H9 (cell line): ENCODE data around the gene RNF40. TPM values are rescaled to one million over a fixed set of nuclear protein-coding genes. Genes with fewer than 3 reads are reported as not detected.

Experiments used
- DNase-seq: peaks from one replicate; pipeline ENCODE4 v3.0.0-alpha.2; 2017
- H2AFZ ChIP-seq: one replicate; pipeline ENCODE4 v1.6.1; 2013; ENCODE audit warnings: mild to moderate bottlenecking, low read length, control low read depth, moderate library complexity
- H2AK5ac ChIP-seq: 2 replicates; pipeline ENCODE4 v1.6.1; 2013; ENCODE audit warnings: low read length, control low read depth, mixed read lengths; ENCODE audit not compliant: insufficient read length
- H2BK120ac ChIP-seq: one replicate; pipeline ENCODE4 v1.6.1; 2013; ENCODE audit warnings: low read depth, mild to moderate bottlenecking, low read length, control low read depth, inconsistent platforms; ENCODE audit not compliant: poor library complexity, severe bottlenecking
- H2BK12ac ChIP-seq: 2 replicates; pipeline ENCODE4 v1.6.1; 2013; ENCODE audit warnings: low read length, control low read depth, mixed read lengths, low read depth; ENCODE audit not compliant: insufficient read length
- H2BK15ac ChIP-seq: 2 replicates; pipeline ENCODE4 v1.6.1; 2013; ENCODE audit warnings: low read depth, low read length, control low read depth
- H2BK20ac ChIP-seq: one replicate; pipeline ENCODE4 v1.6.1; 2013; ENCODE audit warnings: low read depth, mild to moderate bottlenecking, low read length, control low read depth, inconsistent platforms; ENCODE audit not compliant: poor library complexity, severe bottlenecking
- H2BK5ac ChIP-seq: 2 replicates; pipeline ENCODE4 v1.6.1; 2013; ENCODE audit warnings: low read length, control low read depth, mixed read lengths; ENCODE audit not compliant: insufficient read length
- H3K14ac ChIP-seq: 2 replicates; pipeline ENCODE4 v1.6.1; 2013; ENCODE audit warnings: low read length, control low read depth; ENCODE audit not compliant: insufficient read depth
- H3K18ac ChIP-seq: 2 replicates; pipeline ENCODE4 v1.6.1; 2013; ENCODE audit warnings: low read depth, mild to moderate bottlenecking, mixed read lengths, low read length, control low read depth; ENCODE audit not compliant: insufficient read length
- H3K23ac ChIP-seq: 2 replicates; pipeline ENCODE4 v1.6.1; 2013; ENCODE audit warnings: low read length, control low read depth, mixed read lengths, low read depth; ENCODE audit not compliant: insufficient read length
- H3K23me2 ChIP-seq: 2 replicates; pipeline ENCODE4 v1.6.1; 2013; ENCODE audit warnings: low read depth, mild to moderate bottlenecking, mixed read lengths, low read length, control low read depth; ENCODE audit not compliant: insufficient read length, poor library complexity, severe bottlenecking
- H3K27ac ChIP-seq: 2 replicates; pipeline ENCODE4 v1.5.1; 2013; ENCODE audit warnings: low read length, control low read depth, mixed read lengths, low read depth; ENCODE audit not compliant: insufficient read length
- H3K27me3 ChIP-seq: 2 replicates; pipeline ENCODE4 v1.6.1; 2013; ENCODE audit warnings: low read length, control low read depth, inconsistent platforms; ENCODE audit not compliant: insufficient read depth
- H3K4ac ChIP-seq: 2 replicates; pipeline ENCODE4 v1.6.1; 2013; ENCODE audit warnings: low read depth, mild to moderate bottlenecking, control low read depth, inconsistent platforms, low read length, moderate library complexity
- H3K4me1 ChIP-seq: 2 replicates; pipeline ENCODE4 v1.6.1; 2013; ENCODE audit warnings: low read length, control low read depth, inconsistent platforms; ENCODE audit not compliant: insufficient read depth
- H3K4me2 ChIP-seq: 2 replicates; pipeline ENCODE4 v1.6.1; 2013; ENCODE audit warnings: low read length, control low read depth, mixed read lengths; ENCODE audit not compliant: insufficient read length, insufficient read depth
- H3K56ac ChIP-seq: 2 replicates; pipeline ENCODE4 v1.6.1; 2013; ENCODE audit warnings: low read depth, mild to moderate bottlenecking, mixed read lengths, low read length, control low read depth; ENCODE audit not compliant: insufficient read length
- H3K79me1 ChIP-seq: 2 replicates; pipeline ENCODE4 v1.6.1; 2013; ENCODE audit warnings: low read depth, mild to moderate bottlenecking, moderate library complexity, low read length, control low read depth, inconsistent platforms; ENCODE audit not compliant: insufficient read depth, poor library complexity, severe bottlenecking
- H3K79me2 ChIP-seq: 2 replicates; pipeline ENCODE4 v1.6.1; 2013; ENCODE audit warnings: low read length, control low read depth, inconsistent platforms; ENCODE audit not compliant: insufficient read depth
- H3K9ac ChIP-seq: 2 replicates; pipeline ENCODE4 v1.6.1; 2013; ENCODE audit warnings: low read length, control low read depth, mixed read lengths; ENCODE audit not compliant: insufficient read length; ENCODE audit errors: extremely low read depth
- H3K9me3 ChIP-seq: one replicate; pipeline ENCODE4 v1.6.1; 2013; ENCODE audit warnings: low read depth, low read length, inconsistent platforms; ENCODE audit not compliant: control insufficient read depth
- H3T11ph ChIP-seq: one replicate; pipeline ENCODE4 v1.6.1; 2013; ENCODE audit warnings: mild to moderate bottlenecking, low read length, control low read depth, inconsistent platforms
- H4K20me1 ChIP-seq: one replicate; pipeline ENCODE4 v1.6.1; 2013; ENCODE audit not compliant: control insufficient read depth, insufficient read length, insufficient read depth
- H4K5ac ChIP-seq: 2 replicates; pipeline ENCODE4 v1.6.1; 2013; ENCODE audit warnings: low read depth, mild to moderate bottlenecking, mixed read lengths, low read length, control low read depth; ENCODE audit not compliant: insufficient read length
- H4K8ac ChIP-seq: replicated peaks from 2 replicates; pipeline ENCODE4 v1.6.1; 2013; ENCODE audit warnings: low read length, control low read depth, mixed read lengths, low read depth; ENCODE audit not compliant: insufficient read length
- H4K91ac ChIP-seq: 2 replicates; pipeline ENCODE4 v1.6.1; 2013; ENCODE audit warnings: low read depth, mild to moderate bottlenecking, moderate library complexity, mixed read lengths, low read length, control low read depth; ENCODE audit not compliant: insufficient read length
- H3K27ac Mint-ChIP-seq, 3 experiments: 2 replicates in 2 of 3; 3 replicates in 1 of 3; pipeline ENCODE4 v1.8.0; 2020 to 2021; ENCODE audit warnings: mixed read lengths in 3 of 3, mild to moderate bottlenecking in 1 of 3, moderate library complexity in 1 of 3
- H3K27me3 Mint-ChIP-seq: 2 replicates; pipeline ENCODE4 v1.8.0; 2021; ENCODE audit warnings: low read depth, mild to moderate bottlenecking, moderate library complexity, mixed read lengths
- H3K36me3 Mint-ChIP-seq, 3 experiments: 2 replicates in 2 of 3; 3 replicates in 1 of 3; pipeline ENCODE4 v1.8.0; 2020 to 2021; ENCODE audit warnings: low read depth in 3 of 3, mixed read lengths in 3 of 3; ENCODE audit not compliant: insufficient read depth in 1 of 3
- H3K4me1 Mint-ChIP-seq, 2 experiments: 2 replicates each; pipeline ENCODE4 v1.8.0; 2020; ENCODE audit warnings: mixed read lengths in 2 of 2
- H3K4me3 Mint-ChIP-seq, 2 experiments: 2 replicates in 1 of 2; 3 replicates in 1 of 2; pipeline ENCODE4 v1.8.0; 2020 to 2021; ENCODE audit warnings: mild to moderate bottlenecking in 2 of 2, mixed read lengths in 2 of 2, moderate library complexity in 1 of 2
- H3K9me3 Mint-ChIP-seq, 2 experiments: 2 replicates in 1 of 2; 3 replicates in 1 of 2; pipeline ENCODE4 v1.8.0; 2020; ENCODE audit warnings: mild to moderate bottlenecking in 2 of 2, mixed read lengths in 2 of 2, moderate library complexity in 1 of 2
- CTCF ChIP-seq: fragments of 200-600 bp; sonication (generic); conservative IDR thresholded peaks from 3 replicates; pipeline ENCODE4 v1.8.0; 2021; ENCODE audit warnings: antibody characterized with exemption, mild to moderate bottlenecking
- WGBS: extraction: QIAGEN DNeasy Blood & Tissue Kit; methylation state at CpG from one replicate; pipeline ENCODE4 v1.1.7; 2013; ENCODE audit warnings: missing lambda C conversion rate, low lambda C conversion rate, mixed read lengths; ENCODE audit not compliant: insufficient read length; ENCODE audit errors: extremely low coverage; 5-methylcytosine and 5-hydroxymethylcytosine counted together
- total RNA-seq: library from RNA; stranded (reverse); gene quantifications from 2 replicates; pipeline ENCODE4 v1.2.1, GENCODE V29; 2021

Gene RNF40
- total RNA-seq, 1 experiment from 2014 or later: 103 TPM

GRCh38 chr16:30813821-30814189, 51.7 kb downstream of the RNF40 start:
- H3K9me3 ChIP-seq: no peaks in the 10 kb centered on the region
- no peaks in the 10 kb centered on the region for H3K27me3 ChIP-seq
- H3K56ac ChIP-seq: no peak overlapping the region
- H2BK20ac ChIP-seq: no peak overlapping the region
- Mint-ChIP-seq H3K36me3 (0 out of 7 replicates have a peak, but pooled peaks cover 0 to 2% (median 0%) of the 10 kb centered on the region in 3 experiments), H3K9me3 (no peaks in the 10 kb centered on the region; a peak in 1 of 5 replicates), H3K27ac (peak overlapping the region in 1 of 3 experiments; percentile 71; a peak in 2 of 7 replicates), H3K4me3 (peak overlapping the region; percentile 57 to 76), H3K27me3 (peaks cover 49% of the 10 kb centered on the region), H3K4me1 (peaks cover 3 to 4% of the 10 kb centered on the region in 2 experiments)
- H3K4me2 ChIP-seq: peak overlapping the region; percentile 21
- TF ChIP-seq CTCF: no peak
- no peak overlapping the region for H2BK120ac ChIP-seq
- no peak for DNase-seq
- H4K8ac ChIP-seq: no peak overlapping the region
- no peak overlapping the region for H2BK12ac ChIP-seq
- H3K18ac ChIP-seq: peak overlapping the region; percentile 19
- H3K23me2 ChIP-seq: no peaks in the 10 kb centered on the region
- H3K23ac ChIP-seq: no peak overlapping the region
- no peak overlapping the region for H2BK5ac ChIP-seq
- no peak overlapping the region for H3T11ph ChIP-seq
- no CpG with 5 or more reads among the region's 3 CpGs for WGBS
- no peaks in the 10 kb centered on the region for H4K20me1 ChIP-seq
- no peak overlapping the region for H4K91ac ChIP-seq
- H3K79me2 ChIP-seq: no peaks in the 10 kb centered on the region
- no peak overlapping the region for H3K9ac ChIP-seq
- H3K27ac ChIP-seq: no peak overlapping the region
- no peak overlapping the region for H3K4ac ChIP-seq
- H2AK5ac ChIP-seq: no peak overlapping the region
- H2BK15ac ChIP-seq: no peak overlapping the region
- no peaks in the 10 kb centered on the region for H3K4me1 ChIP-seq
- no peak overlapping the region for H2AFZ ChIP-seq
- H3K79me1 ChIP-seq: no peaks in the 10 kb centered on the region
- no peak overlapping the region for H4K5ac ChIP-seq
- H3K14ac ChIP-seq: no peak overlapping the region
